Gastrocnemius medialis (tissue), 4 donors: Measurements from ENCODE around the gene LY86.

ENCODE experiments used
- POLR2A ChIP-seq, 2 donors: fragments of 450-650 bp; IDR thresholded peaks; one replicate each; pipeline ENCODE4 v1.6.1; 2017; ENCODE audit warnings: antibody characterized with exemption in 2 of 2, mild to moderate bottlenecking in 2 of 2, moderate library complexity in 2 of 2
- TF ChIP-seq, protein P1 (sequence below), 5 experiments: fragments of 450-650 bp in 3 of 5; fragments of 200-600 bp in 2 of 5; sonication (generic) in 2 of 5; IDR thresholded peaks in 4 of 5; conservative IDR thresholded peaks in 1 of 5; 1 replicate in 4 of 5; 2 replicates in 1 of 5; pipeline ENCODE4 v1.5.1; 2016 to 2019; ENCODE audit warnings: antibody characterized with exemption in 5 of 5, mild to moderate bottlenecking in 3 of 5, moderate library complexity in 3 of 5

GRCh38 chr6:6683969-6684833, 95.7 kb downstream of the LY86 start:
- TF ChIP-seq, protein P1, sequence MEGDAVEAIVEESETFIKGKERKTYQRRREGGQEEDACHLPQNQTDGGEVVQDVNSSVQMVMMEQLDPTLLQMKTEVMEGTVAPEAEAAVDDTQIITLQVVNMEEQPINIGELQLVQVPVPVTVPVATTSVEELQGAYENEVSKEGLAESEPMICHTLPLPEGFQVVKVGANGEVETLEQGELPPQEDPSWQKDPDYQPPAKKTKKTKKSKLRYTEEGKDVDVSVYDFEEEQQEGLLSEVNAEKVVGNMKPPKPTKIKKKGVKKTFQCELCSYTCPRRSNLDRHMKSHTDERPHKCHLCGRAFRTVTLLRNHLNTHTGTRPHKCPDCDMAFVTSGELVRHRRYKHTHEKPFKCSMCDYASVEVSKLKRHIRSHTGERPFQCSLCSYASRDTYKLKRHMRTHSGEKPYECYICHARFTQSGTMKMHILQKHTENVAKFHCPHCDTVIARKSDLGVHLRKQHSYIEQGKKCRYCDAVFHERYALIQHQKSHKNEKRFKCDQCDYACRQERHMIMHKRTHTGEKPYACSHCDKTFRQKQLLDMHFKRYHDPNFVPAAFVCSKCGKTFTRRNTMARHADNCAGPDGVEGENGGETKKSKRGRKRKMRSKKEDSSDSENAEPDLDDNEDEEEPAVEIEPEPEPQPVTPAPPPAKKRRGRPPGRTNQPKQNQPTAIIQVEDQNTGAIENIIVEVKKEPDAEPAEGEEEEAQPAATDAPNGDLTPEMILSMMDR (IDR thresholded peaks at IDR 0.05 in 4 of 5, conservative IDR thresholded peaks at IDR 0.05 in 1 of 5): no peak
- no peak for TF ChIP-seq POLR2A (IDR thresholded peaks at IDR 0.05)
